Natural killer cell (primary cell): Measurements from ENCODE around the gene DDX3X. TPM values are rescaled to one million over a fixed set of nuclear protein-coding genes. Genes with fewer than 3 reads are reported as not detected.
A peak's percentile ranks its signal among the peaks of the same experiment; 100 is the strongest.

ENCODE experiments used
- ATAC-seq, 3 donors: fragments of 150-1000 bp in 2 of 3; fragments of 200-7000 bp in 1 of 3; cut with Tn5 transposase; 1 replicate in 1 of 3; 2 replicates in 2 of 3; pipeline ENCODE4 v1.10.0; 2021; ENCODE audit warnings: mild to moderate bottlenecking in 2 of 3, moderate library complexity in 2 of 3
- DNase-seq, 2 donors: peaks; one replicate each; pipeline versions ENCODE4 v3.0.0 to v3.0.0-alpha.2; 2013 to 2021; ENCODE audit warnings: mixed read lengths in 1 of 2
- H3K27ac ChIP-seq: one replicate; pipeline ENCODE4 v1.5.1; 2013; ENCODE audit warnings: mild to moderate bottlenecking, low read length
- H3K27me3 ChIP-seq: one replicate; pipeline ENCODE4 v1.6.1; 2013; ENCODE audit warnings: low read length; ENCODE audit not compliant: control insufficient read depth, insufficient read depth
- H3K36me3 ChIP-seq: one replicate; pipeline ENCODE4 v1.6.1; 2013; ENCODE audit warnings: low read length; ENCODE audit not compliant: control insufficient read depth, insufficient read depth
- H3K4me1 ChIP-seq: one replicate; pipeline ENCODE4 v1.6.1; 2013; ENCODE audit warnings: low read length; ENCODE audit not compliant: control insufficient read depth, insufficient read depth
- H3K4me3 ChIP-seq: one replicate; pipeline ENCODE4 v1.5.1; 2013; ENCODE audit warnings: low read length
- H3K9me3 ChIP-seq: one replicate; pipeline ENCODE4 v1.6.1; 2013; ENCODE audit warnings: low read length; ENCODE audit not compliant: control insufficient read depth, insufficient read depth
- H3K27ac Mint-ChIP-seq, 2 donors: one replicate each; pipeline ENCODE4 v1.8.0; 2022; ENCODE audit warnings: mild to moderate bottlenecking in 2 of 2, mixed read lengths in 2 of 2, moderate library complexity in 1 of 2
- H3K27me3 Mint-ChIP-seq, 2 donors: one replicate each; pipeline ENCODE4 v1.8.0; 2022; ENCODE audit warnings: low read depth in 2 of 2, mixed read lengths in 2 of 2
- H3K36me3 Mint-ChIP-seq: one replicate; pipeline ENCODE4 v1.8.0; 2022; ENCODE audit warnings: mixed read lengths
- H3K4me1 Mint-ChIP-seq, 2 donors: one replicate each; pipeline ENCODE4 v1.8.0; 2022; ENCODE audit warnings: mixed read lengths in 2 of 2
- H3K4me3 Mint-ChIP-seq: one replicate; pipeline ENCODE4 v1.8.0; 2022; ENCODE audit warnings: mild to moderate bottlenecking, moderate library complexity, mixed read lengths
- H3K9me3 Mint-ChIP-seq, 2 donors: one replicate each; pipeline ENCODE4 v1.8.0; 2022; ENCODE audit warnings: mixed read lengths in 2 of 2
- WGBS: methylation state at CpG from one replicate; pipeline ENCODE4 v1.1.7; 2013; ENCODE audit warnings: missing lambda C conversion rate; ENCODE audit not compliant: insufficient coverage; 5-methylcytosine and 5-hydroxymethylcytosine counted together
- intact Hi-C: fragments of 100-400 bp; cut with micrococcal nuclease; formaldehyde crosslinking; loops from one replicate; pipeline ENCODE4 v1.14.2; 2022
- total RNA-seq, 4 donors: library from RNA; stranded (reverse); fragments of 120-200 nt in 1 of 4; gene quantifications; one replicate each; pipeline versions ENCODE4 v1.2.3 to v1.2.4, GENCODE V29; 2013 to 2022
- TF ChIP-seq, protein P1 (sequence below): fragments of 200-600 bp; IDR thresholded peaks from one replicate; pipeline ENCODE4 v1.8.0; 2022; ENCODE audit warnings: antibody characterized with exemption

DDX3X gene
- total RNA-seq, 3 donors from 2014 or later (not counting 1 experiment from before 2014, with no cell fraction given), result 695 to 1,297 (median 1,054) TPM

DNA sequence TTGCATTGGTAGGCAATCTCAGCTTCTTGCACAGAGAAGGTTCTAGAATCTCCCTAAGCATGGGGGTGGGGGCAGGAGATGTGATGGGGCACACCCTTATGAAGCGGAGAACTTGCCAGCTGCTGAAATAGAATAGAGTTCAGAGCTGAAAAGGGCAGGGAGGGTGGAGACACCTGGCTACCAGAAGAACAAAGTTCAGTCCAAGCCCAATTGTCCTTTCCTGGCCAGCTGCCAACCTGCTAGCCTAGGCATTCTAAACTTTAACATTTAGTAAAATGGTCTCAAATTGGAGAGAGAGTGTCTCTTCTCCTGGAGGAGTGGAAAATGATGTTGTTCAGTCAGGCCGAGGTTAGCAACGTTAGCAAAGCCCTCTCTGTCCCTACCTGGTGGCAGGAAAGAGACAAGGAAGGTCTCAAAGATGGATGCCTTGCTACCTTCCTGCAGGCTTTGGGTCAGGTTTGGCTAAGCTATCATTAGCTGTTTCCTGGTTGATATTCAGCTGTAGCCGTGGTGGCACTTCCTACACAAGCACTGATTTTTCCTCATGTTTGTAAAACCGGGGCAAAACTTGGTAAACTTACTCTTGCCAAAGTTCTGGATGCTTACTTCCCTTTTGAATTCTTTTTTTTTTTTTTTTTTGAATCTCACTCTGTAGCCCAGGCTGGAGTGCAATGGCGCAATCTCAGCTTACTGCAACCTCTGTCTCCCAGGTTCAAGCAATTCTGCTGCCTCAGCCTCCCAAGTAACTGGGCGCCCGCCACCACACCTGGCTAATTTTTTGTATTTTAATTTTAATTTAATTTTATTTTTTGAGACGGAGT lies 78.5 kb downstream of the DDX3X start:
- Histone ChIP-seq H3K36me3 (no peaks in the 10 kb centered on the region), H3K4me1 (no peaks in the 10 kb centered on the region), H3K27me3 (no peaks in the 10 kb centered on the region), H3K4me3 (no peak overlapping the region), H3K9me3 (no peaks in the 10 kb centered on the region), H3K27ac (no peak overlapping the region)
- TF ChIP-seq, protein P1, sequence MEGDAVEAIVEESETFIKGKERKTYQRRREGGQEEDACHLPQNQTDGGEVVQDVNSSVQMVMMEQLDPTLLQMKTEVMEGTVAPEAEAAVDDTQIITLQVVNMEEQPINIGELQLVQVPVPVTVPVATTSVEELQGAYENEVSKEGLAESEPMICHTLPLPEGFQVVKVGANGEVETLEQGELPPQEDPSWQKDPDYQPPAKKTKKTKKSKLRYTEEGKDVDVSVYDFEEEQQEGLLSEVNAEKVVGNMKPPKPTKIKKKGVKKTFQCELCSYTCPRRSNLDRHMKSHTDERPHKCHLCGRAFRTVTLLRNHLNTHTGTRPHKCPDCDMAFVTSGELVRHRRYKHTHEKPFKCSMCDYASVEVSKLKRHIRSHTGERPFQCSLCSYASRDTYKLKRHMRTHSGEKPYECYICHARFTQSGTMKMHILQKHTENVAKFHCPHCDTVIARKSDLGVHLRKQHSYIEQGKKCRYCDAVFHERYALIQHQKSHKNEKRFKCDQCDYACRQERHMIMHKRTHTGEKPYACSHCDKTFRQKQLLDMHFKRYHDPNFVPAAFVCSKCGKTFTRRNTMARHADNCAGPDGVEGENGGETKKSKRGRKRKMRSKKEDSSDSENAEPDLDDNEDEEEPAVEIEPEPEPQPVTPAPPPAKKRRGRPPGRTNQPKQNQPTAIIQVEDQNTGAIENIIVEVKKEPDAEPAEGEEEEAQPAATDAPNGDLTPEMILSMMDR, result no peak
- H3K36me3 Mint-ChIP-seq, result no peaks in the 10 kb centered on the region
- H3K27ac Mint-ChIP-seq, result no peak overlapping the region
- 44% methylated on average over 5 of the region's 9 CpGs for WGBS
- intact Hi-C loops, result no loop called here
- H3K9me3 Mint-ChIP-seq, result no peaks in the 10 kb centered on the region
- DNase-seq (peak in 1 of 2 donors; percentile 19), ATAC-seq (no peak)
- H3K27me3 Mint-ChIP-seq, result no peaks in the 10 kb centered on the region
- no peak overlapping the region for H3K4me3 Mint-ChIP-seq
- H3K4me1 Mint-ChIP-seq, result no peaks in the 10 kb centered on the region

Other genes with a start within 250 kb of the DDX3X start
- gene USP9X, start 248.7 kb upstream of the DDX3X start, total RNA-seq, result 10 to 100 TPM; 76.3 to 87.4 (median 81.9) TPM
- not detected for gene NYX, start 113.2 kb downstream of the DDX3X start, total RNA-seq